Pancreas (tissue), 10 donors: Measurements from ENCODE around the gene PML. TPM values are rescaled to one million over a fixed set of nuclear protein-coding genes. Genes with fewer than 3 reads are reported as not detected.

ENCODE experiments used
- ATAC-seq, 4 donors: fragments of 200-7000 bp; cut with Tn5 transposase; one replicate each; pipeline versions ENCODE4 v1.8.0 to v1.9.1; 2020; ENCODE audit warnings: mild to moderate bottlenecking in 4 of 4, moderate library complexity in 4 of 4
- DNase-seq, 6 donors: peaks; one replicate each; pipeline ENCODE4 v3.0.0-alpha.2; 2020
- FAIRE-seq: peaks from 2 replicates; lab custom pipeline; 2012; peaks lifted over from hg19 to GRCh38; lab: Jason Lieb, UNC
- H3K27ac ChIP-seq, 4 donors: fragments of 200-600 bp; sonication (generic); 1 replicate in 3 of 4; 2 replicates in 1 of 4; pipeline versions ENCODE4 v1.5.0 to v1.8.0; 2020
- H3K27me3 ChIP-seq, 4 donors: fragments of 200-600 bp; one replicate each; pipeline ENCODE4 v1.8.0; 2021
- H3K36me3 ChIP-seq, 3 donors: fragments of 200-600 bp; sonication (generic) in 1 of 3; one replicate each; pipeline versions ENCODE4 v1.5.0 to v1.8.0; 2020 to 2021
- H3K4me1 ChIP-seq, 3 donors: fragments of 200-600 bp; one replicate each; pipeline ENCODE4 v1.8.0; 2021
- H3K4me3 ChIP-seq, 4 donors: fragments of 200-600 bp; sonication (generic) in 2 of 4; one replicate each; pipeline versions ENCODE4 v1.5.0 to v1.8.0; 2020 to 2021
- H3K9me3 ChIP-seq, 4 donors: fragments of 200-600 bp; one replicate each; pipeline ENCODE4 v1.8.0; 2021
- CTCF ChIP-seq, 4 donors: fragments of 200-600 bp; sonication (generic) in 3 of 4; IDR thresholded peaks; one replicate each; pipeline versions ENCODE4 v1.5.0 to v1.8.0; 2021; ENCODE audit warnings: antibody characterized with exemption in 4 of 4
- WGBS, 2 donors: extraction: QIAGEN DNeasy Blood & Tissue Kit; methylation state at CpG; one replicate each; pipeline ENCODE4 v1.1.7; 2013; 5-methylcytosine and 5-hydroxymethylcytosine counted together
- intact Hi-C, 3 donors: fragments of 100-400 bp; cut with DNase I; formaldehyde crosslinking; loops; one replicate each; pipeline versions ENCODE4 v1.11.1 to v1.14.2; 2022
- polyA plus RNA-seq, 2 donors: library from polyadenylated mRNA; stranded (reverse); fragments of 200-250 nt; gene quantifications; one replicate each; pipeline ENCODE4 v1.2.3, GENCODE V29; 2013
- total RNA-seq, 6 donors: library from RNA; stranded (reverse); fragmentation: NEBNext Ultra II Directional in 4 of 6; extraction: Animal tissue kit (Norgen Biotek cat#: 25700) in 4 of 6; gene quantifications; one replicate each; pipeline versions ENCODE4 v1.2.1 to v1.2.4, GENCODE V29; 2021 to 2023
- donor health status: healthy with polysubstance abuse.
- donor health status: DM: no; HTN: no; CAD: no; lungs with moderate emphysema.
- donor health status: DM: no; HTN: no; CAD: no.
- donor health status: control.
- donor health status: control.
- donor health status: Bipolar disorder and iron deficiency.
- donor health status: DM: yes; HTN: yes; CAD: no.
- donor health status: DM: no; HTN: no; CAD: no.
- donor health status: DM: no; HTN: no; CAD: no.
- donor health status: DM: yes; HTN: yes; CAD: no.

Gene PML
- total and polyA plus RNA-seq, 8 donors, result 10.6 to 31.7 (median 15.4) TPM

GRCh38 chr15:73962433-73962832, 32.1 kb upstream of the PML start:
- H3K4me1 ChIP-seq, result no peaks in the 10 kb centered on the region
- no peaks in the 10 kb centered on the region for H3K27me3 ChIP-seq
- H3K9me3 ChIP-seq, result no peaks in the 10 kb centered on the region
- H3K36me3 ChIP-seq, result no peaks in the 10 kb centered on the region
- WGBS, 2 donors, result 66 to 68% methylated on average over 5 of the region's 5 CpGs
- FAIRE-seq, result no peak
- no peak overlapping the region for H3K4me3 ChIP-seq
- TF ChIP-seq CTCF (IDR thresholded peaks at IDR 0.05), result no peak
- DNase-seq, result no peak
- no peak overlapping the region for H3K27ac ChIP-seq
- intact Hi-C loops, result no loop called here
- ATAC-seq, result no peak

DNA sequence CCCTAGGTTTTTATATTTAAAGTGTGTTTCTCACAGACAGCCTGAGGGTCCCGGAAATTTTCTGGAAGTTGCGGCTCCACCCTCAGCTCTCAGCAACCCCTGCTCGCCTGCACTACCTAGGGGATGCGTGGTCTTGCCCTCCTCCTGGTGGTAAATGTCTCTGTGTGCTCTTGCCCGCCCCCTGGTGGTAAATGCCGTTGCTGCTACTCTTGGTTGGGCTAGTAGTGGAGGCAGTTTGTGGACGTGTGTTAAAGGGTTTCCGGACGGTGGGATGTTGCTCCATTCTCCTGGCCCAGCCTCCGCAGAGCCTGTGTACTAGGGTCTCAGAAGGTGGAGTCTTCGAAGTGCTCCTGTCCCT, 29.8 kb upstream of the PML start:
- Histone ChIP-seq H3K9me3 (no peaks in the 10 kb centered on the region), H3K27me3 (no peaks in the 10 kb centered on the region), H3K4me3 (no peak overlapping the region), H3K27ac (no peak overlapping the region), H3K4me1 (no peaks in the 10 kb centered on the region), H3K36me3 (no peaks in the 10 kb centered on the region)
- WGBS, 2 donors, result 3 to 6% methylated on average over 11 of the region's 11 CpGs
- intact Hi-C loops, result no loop called here
- peak; percentile 93 to 98 (median 96) for ATAC-seq
- TF ChIP-seq CTCF (IDR thresholded peaks at IDR 0.05), result peak; percentile 82 to 92 (median 88)
- DNase-seq, result peak; percentile 61 to 94 (median 80)
- no peak for FAIRE-seq

- no peaks in the 10 kb centered on the region for H3K36me3 ChIP-seq
- peak in 1 of 4 donors; percentile 24 for TF ChIP-seq CTCF (IDR thresholded peaks at IDR 0.05)
- no peak overlapping the region for H3K27ac ChIP-seq
- 25 to 27% methylated on average over 13 of the region's 13 CpGs for WGBS, 2 donors
- no peaks in the 10 kb centered on the region for H3K4me1 ChIP-seq
- H3K4me3 ChIP-seq, result no peak overlapping the region
- no peaks in the 10 kb centered on the region for H3K9me3 ChIP-seq
- FAIRE-seq (no peak), ATAC-seq (peak in 3 of 4 donors; percentile 14 to 22 (median 21)), DNase-seq (no peak)
- intact Hi-C loops, result no loop called here
- H3K27me3 ChIP-seq, result no peaks in the 10 kb centered on the region
These were observed 29.3 kb upstream of the PML start for GRCh38 chr15:73965094-73965757.

- no peaks in the 10 kb centered on the region for H3K4me1 ChIP-seq
- intact Hi-C loops, result no loop called here
- no peaks in the 10 kb centered on the region for H3K36me3 ChIP-seq
- no peak for TF ChIP-seq CTCF (IDR thresholded peaks at IDR 0.05)
- no peaks in the 10 kb centered on the region for H3K27me3 ChIP-seq
- FAIRE-seq (no peak), DNase-seq (no peak), ATAC-seq (peak in 1 of 4 donors; percentile 9)
- H3K4me3 ChIP-seq, result no peak overlapping the region
- no peak overlapping the region for H3K27ac ChIP-seq
- no peaks in the 10 kb centered on the region for H3K9me3 ChIP-seq
- WGBS, 2 donors, result 33 to 38% methylated on average over 2 of the region's 2 CpGs
These were observed 28.8 kb upstream of the PML start for GRCh38 chr15:73965758-73966113.

GRCh38 chr15:73968461-73968860, 26.1 kb upstream of the PML start:
- FAIRE-seq (no peak), DNase-seq (no peak), ATAC-seq (no peak)
- intact Hi-C loops, result no loop called here
- Histone ChIP-seq H3K9me3 (no peaks in the 10 kb centered on the region), H3K4me1 (peaks cover 0 to 6% (median 0%) of the 10 kb centered on the region in 3 donors), H3K36me3 (no peaks in the 10 kb centered on the region), H3K4me3 (no peak overlapping the region), H3K27me3 (no peaks in the 10 kb centered on the region), H3K27ac (no peak overlapping the region)
- WGBS, 2 donors, result 77 to 88% methylated on average over 3 of the region's 3 CpGs
- TF ChIP-seq CTCF (IDR thresholded peaks at IDR 0.05), result no peak
